Thyroid gland (tissue), 4 donors: ENCODE data around the gene CPVL. TPM values are rescaled to one million over a fixed set of nuclear protein-coding genes. Genes with fewer than 3 reads are reported as not detected.

Experiments used
- DNase-seq, 2 donors: peaks; one replicate each; pipeline ENCODE4 v3.0.0-alpha.2; 2019
- H3K27ac ChIP-seq, 3 donors: fragments of 200-600 bp; sonication (generic); 1 replicate in 2 of 3; 2 replicates in 1 of 3; pipeline ENCODE4 v1.5.1; 2016 to 2019; ENCODE audit warnings: mild to moderate bottlenecking in 1 of 3, moderate library complexity in 1 of 3
- H3K27me3 ChIP-seq: fragments of 200-600 bp; sonication (generic); one replicate; pipeline ENCODE4 v1.5.1; 2019
- H3K36me3 ChIP-seq, 2 donors: fragments of 200-600 bp; sonication (generic); one replicate each; pipeline ENCODE4 v1.5.1; 2016 to 2019
- H3K4me1 ChIP-seq, 2 donors: fragments of 200-600 bp; sonication (generic); one replicate each; pipeline ENCODE4 v1.5.1; 2017 to 2019
- H3K4me3 ChIP-seq, 3 donors: fragments of 200-600 bp; sonication (generic); replicated peaks in 1 of 3; 1 replicate in 2 of 3; 2 replicates in 1 of 3; pipeline ENCODE4 v1.5.1; 2016; ENCODE audit warnings: mild to moderate bottlenecking in 1 of 3
- H3K9me3 ChIP-seq: fragments of 200-600 bp; sonication (generic); one replicate; pipeline ENCODE4 v1.5.1; 2017
- CTCF ChIP-seq, 6 experiments: fragments of 200-600 bp in 3 of 6; fragments of 450-650 bp in 3 of 6; sonication (generic) in 3 of 6; IDR thresholded peaks; one replicate each; pipeline ENCODE4 v1.5.1; 2016 to 2019; ENCODE audit warnings: antibody characterized with exemption in 6 of 6, mild to moderate bottlenecking in 2 of 6, inconsistent platforms in 1 of 6, moderate library complexity in 1 of 6
- POLR2A ChIP-seq, 2 donors: fragments of 450-650 bp; IDR thresholded peaks; one replicate each; pipeline ENCODE4 v1.6.1; 2017; ENCODE audit warnings: antibody characterized with exemption in 2 of 2, mild to moderate bottlenecking in 2 of 2, moderate library complexity in 1 of 2
- WGBS, 2 donors: methylation state at CpG; one replicate each; pipeline ENCODE4 v1.1.5; 2017; 5-methylcytosine and 5-hydroxymethylcytosine counted together
- intact Hi-C: fragments of 100-400 bp; cut with DNase I; formaldehyde crosslinking; loops from one replicate; pipeline ENCODE4 v1.15.1; 2023
- total RNA-seq, 4 donors: library from RNA; depleted of rRNA; stranded (reverse); fragments of >200 nt; gene quantifications; one replicate each; pipeline ENCODE4 v1.2.3, GENCODE V29; 2016

The CPVL gene
- total RNA-seq, 4 donors from 2014 or later = 79.8 to 182 (median 111) TPM

GRCh38 chr7:29084832-29085231 lies 61.5 kb downstream of the CPVL start:
- no peaks in the 10 kb centered on the region for H3K9me3 ChIP-seq
- H3K4me3 ChIP-seq = no peak overlapping the region
- H3K27me3 ChIP-seq = no peaks in the 10 kb centered on the region
- no peak overlapping the region for H3K27ac ChIP-seq
- DNase-seq = no peak
- no peaks in the 10 kb centered on the region for H3K36me3 ChIP-seq
- intact Hi-C loops = no loop called here
- peaks cover 9 to 15% of the 10 kb centered on the region in 2 donors for H3K4me1 ChIP-seq
- TF ChIP-seq CTCF (IDR thresholded peaks at IDR 0.05) (no peak), POLR2A (IDR thresholded peaks at IDR 0.05) (no peak)

- Histone ChIP-seq H3K36me3 (no peaks in the 10 kb centered on the region), H3K4me3 (no peak overlapping the region), H3K4me1 (no peaks in the 10 kb centered on the region), H3K9me3 (no peaks in the 10 kb centered on the region), H3K27ac (no peak overlapping the region), H3K27me3 (no peaks in the 10 kb centered on the region)
- intact Hi-C loops = no loop called here
- TF ChIP-seq POLR2A (IDR thresholded peaks at IDR 0.05) (no peak), CTCF (IDR thresholded peaks at IDR 0.05) (no peak)
- DNase-seq = no peak
- 68 to 85% methylated on average over 7 of the region's 7 CpGs for WGBS, 2 donors
These were observed 65.5 kb downstream of the CPVL start for GRCh38 chr7:29080803-29081202.

- 89 to 94% methylated on average over 4 of the region's 4 CpGs for WGBS, 2 donors
- DNase-seq = no peak
These were observed 67.8 kb downstream of the CPVL start for GRCh38 chr7:29078311-29079260.

GRCh38 chr7:29077854-29078253 lies 68.5 kb downstream of the CPVL start:
- no peaks in the 10 kb centered on the region for H3K36me3 ChIP-seq
- no peak for DNase-seq
- intact Hi-C loops = no loop called here
- H3K27ac ChIP-seq = no peak overlapping the region
- no peaks in the 10 kb centered on the region for H3K4me1 ChIP-seq
- H3K9me3 ChIP-seq = no peaks in the 10 kb centered on the region
- no peak overlapping the region for H3K4me3 ChIP-seq
- no peak for TF ChIP-seq CTCF (IDR thresholded peaks at IDR 0.05)
- TF ChIP-seq POLR2A (IDR thresholded peaks at IDR 0.05) = no peak
- no peaks in the 10 kb centered on the region for H3K27me3 ChIP-seq
- WGBS, 2 donors = 93 to 97% methylated on average over 4 of the region's 4 CpGs

More at GRCh38 chr7:29078311-29079260, 67.8 kb downstream of the CPVL start:
- H3K4me3 ChIP-seq = no peak overlapping the region
- H3K36me3 ChIP-seq = no peaks in the 10 kb centered on the region
- H3K4me1 ChIP-seq = no peaks in the 10 kb centered on the region
- no peak overlapping the region for H3K27ac ChIP-seq
- no peaks in the 10 kb centered on the region for H3K27me3 ChIP-seq
- intact Hi-C loops = no loop called here
- TF ChIP-seq CTCF (IDR thresholded peaks at IDR 0.05) (no peak), POLR2A (IDR thresholded peaks at IDR 0.05) (no peak)
- H3K9me3 ChIP-seq = no peaks in the 10 kb centered on the region

- Histone ChIP-seq H3K9me3 (no peaks in the 10 kb centered on the region), H3K4me1 (no peaks in the 10 kb centered on the region), H3K27me3 (no peaks in the 10 kb centered on the region), H3K36me3 (no peaks in the 10 kb centered on the region), H3K4me3 (no peak overlapping the region), H3K27ac (no peak overlapping the region)
- TF ChIP-seq POLR2A (IDR thresholded peaks at IDR 0.05) (no peak), CTCF (IDR thresholded peaks at IDR 0.05) (no peak)
- intact Hi-C loops = no loop called here
- DNase-seq = no peak
These were observed 69.2 kb downstream of the CPVL start for GRCh38 chr7:29077176-29077575.
